ENCODE results near the gene SLC16A10.

The SLC16A10 gene

GRCh38 chr6:111238464-111239119 is 151.3 kb downstream of the SLC16A10 start:
- Histone ChIP-seq H3K27ac (no peak overlapping the region), H3K9me3 (ENCODE audit: severe bottlenecking) (no peaks in the 10 kb centered on the region), H3K36me3 (no peaks in the 10 kb centered on the region), H3K4me3 (ENCODE audit: low read depth, low read length) (no peak overlapping the region), H3K27me3 (ENCODE audit: insufficient read depth, low read depth, severe bottlenecking) (no peaks in the 10 kb centered on the region)
- TF ChIP-seq, protein P1, sequence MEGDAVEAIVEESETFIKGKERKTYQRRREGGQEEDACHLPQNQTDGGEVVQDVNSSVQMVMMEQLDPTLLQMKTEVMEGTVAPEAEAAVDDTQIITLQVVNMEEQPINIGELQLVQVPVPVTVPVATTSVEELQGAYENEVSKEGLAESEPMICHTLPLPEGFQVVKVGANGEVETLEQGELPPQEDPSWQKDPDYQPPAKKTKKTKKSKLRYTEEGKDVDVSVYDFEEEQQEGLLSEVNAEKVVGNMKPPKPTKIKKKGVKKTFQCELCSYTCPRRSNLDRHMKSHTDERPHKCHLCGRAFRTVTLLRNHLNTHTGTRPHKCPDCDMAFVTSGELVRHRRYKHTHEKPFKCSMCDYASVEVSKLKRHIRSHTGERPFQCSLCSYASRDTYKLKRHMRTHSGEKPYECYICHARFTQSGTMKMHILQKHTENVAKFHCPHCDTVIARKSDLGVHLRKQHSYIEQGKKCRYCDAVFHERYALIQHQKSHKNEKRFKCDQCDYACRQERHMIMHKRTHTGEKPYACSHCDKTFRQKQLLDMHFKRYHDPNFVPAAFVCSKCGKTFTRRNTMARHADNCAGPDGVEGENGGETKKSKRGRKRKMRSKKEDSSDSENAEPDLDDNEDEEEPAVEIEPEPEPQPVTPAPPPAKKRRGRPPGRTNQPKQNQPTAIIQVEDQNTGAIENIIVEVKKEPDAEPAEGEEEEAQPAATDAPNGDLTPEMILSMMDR (IDR thresholded peaks at IDR 0.05; ENCODE audit: low read depth, low read length): no peak
- DNase-seq: no peak

DNA sequence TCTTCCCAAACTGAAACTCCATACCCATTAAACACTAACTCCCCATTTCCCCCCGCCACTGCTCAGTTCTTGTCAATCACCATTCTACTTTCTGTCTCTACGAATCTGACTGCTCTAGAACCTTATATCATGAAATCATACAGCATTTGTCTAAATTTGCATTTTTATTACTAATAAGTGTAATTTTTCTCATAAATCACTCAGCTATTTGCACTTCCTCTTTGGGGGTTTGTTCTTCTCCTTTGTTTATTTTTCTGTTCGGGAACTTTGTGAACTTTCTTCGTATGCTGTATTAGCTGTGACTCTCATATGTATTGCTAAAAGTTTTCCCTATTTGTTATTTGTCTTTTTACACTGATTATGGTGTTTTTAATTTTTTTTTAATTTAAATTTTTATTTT is 152.2 kb downstream of the SLC16A10 start:
- Histone ChIP-seq H3K9me3 (ENCODE audit: severe bottlenecking) (no peaks in the 10 kb centered on the region), H3K27me3 (ENCODE audit: insufficient read depth, low read depth, severe bottlenecking) (no peaks in the 10 kb centered on the region), H3K27ac (no peak overlapping the region), H3K4me3 (ENCODE audit: low read depth, low read length) (no peak overlapping the region), H3K36me3 (no peaks in the 10 kb centered on the region)
- DNase-seq: no peak
- TF ChIP-seq, protein P1 (IDR thresholded peaks at IDR 0.05; ENCODE audit: low read depth, low read length): no peak

- no peaks in the 10 kb centered on the region for H3K36me3 ChIP-seq
- no peaks in the 10 kb centered on the region for H3K27me3 ChIP-seq (ENCODE audit: insufficient read depth, low read depth, severe bottlenecking)
- no peak overlapping the region for H3K4me3 ChIP-seq (ENCODE audit: low read depth, low read length)
- H3K9me3 ChIP-seq (ENCODE audit: severe bottlenecking): no peaks in the 10 kb centered on the region
- TF ChIP-seq, protein P1 (IDR thresholded peaks at IDR 0.05; ENCODE audit: low read depth, low read length): no peak
- no peak for DNase-seq
- H3K27ac ChIP-seq: no peak overlapping the region
Measured at GRCh38 chr6:111242452-111242851, 155.1 kb downstream of the SLC16A10 start.

- TF ChIP-seq, protein P1 (IDR thresholded peaks at IDR 0.05; ENCODE audit: low read depth, low read length): no peak
- Histone ChIP-seq H3K27me3 (ENCODE audit: insufficient read depth, low read depth, severe bottlenecking) (no peaks in the 10 kb centered on the region), H3K36me3 (no peaks in the 10 kb centered on the region), H3K27ac (no peak overlapping the region), H3K9me3 (ENCODE audit: severe bottlenecking) (no peaks in the 10 kb centered on the region), H3K4me3 (ENCODE audit: low read depth, low read length) (no peak overlapping the region)
- DNase-seq: no peak
Measured at GRCh38 chr6:111243095-111243494, 155.8 kb downstream of the SLC16A10 start.

DNA sequence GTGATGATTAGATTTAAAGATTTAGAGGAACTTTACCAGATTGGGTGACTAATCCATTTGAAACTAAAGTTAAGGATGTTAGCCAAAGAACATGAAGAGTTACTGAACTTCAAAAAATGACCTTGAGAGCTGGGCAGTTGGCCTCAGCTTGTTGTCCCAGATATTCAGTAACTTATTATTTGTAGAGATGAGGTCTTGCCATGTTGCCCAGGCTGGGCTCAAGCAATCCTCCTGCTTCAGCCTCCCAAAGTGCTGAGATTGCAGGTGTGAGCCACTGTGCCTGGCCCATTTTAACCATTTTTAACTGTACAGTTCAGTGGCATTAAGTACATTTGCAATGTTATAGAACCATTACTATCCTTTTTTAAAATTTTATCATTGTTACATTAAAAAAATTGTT is 161.5 kb downstream of the SLC16A10 start:
- H3K9me3 ChIP-seq (ENCODE audit: severe bottlenecking): no peaks in the 10 kb centered on the region
- H3K36me3 ChIP-seq: no peaks in the 10 kb centered on the region
- H3K27me3 ChIP-seq (ENCODE audit: insufficient read depth, low read depth, severe bottlenecking): no peaks in the 10 kb centered on the region
- TF ChIP-seq, protein P1 (IDR thresholded peaks at IDR 0.05; ENCODE audit: low read depth, low read length): no peak
- H3K27ac ChIP-seq: no peak overlapping the region
- no peak overlapping the region for H3K4me3 ChIP-seq (ENCODE audit: low read depth, low read length)
- DNase-seq: no peak

GRCh38 chr6:111250791-111251354 is 163.6 kb downstream of the SLC16A10 start:
- TF ChIP-seq, protein P1 (IDR thresholded peaks at IDR 0.05; ENCODE audit: low read depth, low read length): no peak
- Histone ChIP-seq H3K4me3 (ENCODE audit: low read depth, low read length) (no peak overlapping the region), H3K27me3 (ENCODE audit: insufficient read depth, low read depth, severe bottlenecking) (no peaks in the 10 kb centered on the region), H3K9me3 (ENCODE audit: severe bottlenecking) (no peaks in the 10 kb centered on the region), H3K27ac (no peak overlapping the region), H3K36me3 (no peaks in the 10 kb centered on the region)
- no peak for DNase-seq

Data from WERI-Rb-1 (cell line).